Measurements from ENCODE around the gene ALX4. TPM values are rescaled to one million over a fixed set of nuclear protein-coding genes. Genes with fewer than 3 reads are reported as not detected.

ALX4 gene
- total RNA-seq, 1 experiment from 2014 or later = not detected

DNA sequence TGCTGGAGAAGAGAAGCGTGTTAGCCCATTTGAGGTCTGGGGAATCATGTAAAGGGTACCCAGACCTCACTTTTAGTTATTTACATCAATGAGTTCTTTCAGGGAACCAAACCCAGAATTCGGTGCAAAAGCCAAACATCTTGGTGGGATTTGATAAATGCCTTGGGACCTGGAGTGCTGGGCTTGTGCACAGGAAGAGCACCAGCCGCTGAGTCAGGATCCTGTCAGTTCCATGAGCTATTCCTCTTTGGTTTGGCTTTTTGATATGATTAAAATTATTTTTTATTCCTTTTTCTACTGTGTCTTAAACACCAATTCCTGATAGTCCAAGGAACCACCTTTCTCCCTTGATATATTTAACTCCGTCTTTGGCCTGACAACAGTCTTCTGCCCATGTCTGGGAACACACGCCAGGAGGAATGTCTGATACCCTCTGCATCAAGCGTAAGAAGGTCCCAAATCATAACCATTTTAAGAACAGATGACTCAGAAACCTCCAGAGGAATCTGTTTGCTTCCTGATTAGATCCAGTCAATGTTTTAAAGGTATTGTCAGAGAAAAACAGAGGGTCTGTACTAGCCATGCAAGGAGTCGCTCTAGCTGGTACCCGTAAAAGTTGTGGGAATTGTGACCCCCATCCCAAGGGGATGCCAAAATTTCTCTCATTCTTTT, 65.2 kb downstream of the ALX4 start:
- no peak for DNase-seq (ENCODE audit: low spot score)

- no peak for DNase-seq (ENCODE audit: low spot score)
Measured at GRCh38 chr11:44243595-44244343, 66.2 kb downstream of the ALX4 start.

DNA sequence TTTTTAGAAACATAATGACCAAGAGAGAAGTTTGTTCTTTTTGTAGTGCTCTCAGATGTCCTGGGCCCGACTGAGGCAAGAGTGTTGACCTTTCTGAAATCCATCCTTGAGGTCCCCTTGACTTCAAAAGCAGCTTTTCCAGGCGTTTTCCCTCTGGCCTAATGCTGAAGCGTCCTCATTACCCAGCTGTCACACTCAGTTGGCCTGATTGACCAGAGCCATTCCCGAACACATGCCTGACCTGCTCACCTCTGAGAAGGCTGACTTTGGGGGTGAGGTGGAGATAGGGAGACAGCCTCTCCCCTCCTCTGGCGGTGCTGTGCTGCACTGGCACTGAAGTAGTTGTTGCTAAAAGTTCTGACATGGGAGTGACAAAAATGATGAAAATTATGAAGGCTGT, 66.9 kb downstream of the ALX4 start:
- DNase-seq (ENCODE audit: low spot score) = no peak

DNA sequence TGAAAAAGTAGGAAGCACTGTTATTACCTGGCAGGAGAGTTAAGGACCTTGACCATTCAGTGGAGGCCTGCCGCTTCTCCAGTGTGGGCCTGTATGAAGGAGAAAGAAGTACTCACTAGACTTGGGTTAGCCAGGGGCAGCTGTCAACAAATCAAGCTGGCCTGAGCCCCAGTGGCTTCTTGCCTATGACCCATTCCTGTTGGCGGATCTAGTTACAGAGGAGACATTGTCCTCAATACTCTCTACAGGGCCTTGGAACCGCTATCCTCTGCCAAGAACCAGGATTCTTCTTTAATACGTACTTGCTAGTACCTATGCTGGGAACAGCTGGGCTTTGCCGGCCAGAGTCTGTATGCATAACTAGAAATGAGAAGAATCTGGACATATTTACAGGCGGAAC, 68.1 kb downstream of the ALX4 start:
- no peak for DNase-seq (ENCODE audit: low spot score)

GRCh38 chr11:44237156-44237555, 72.8 kb downstream of the ALX4 start:
- DNase-seq (ENCODE audit: low spot score) = no peak

DNA sequence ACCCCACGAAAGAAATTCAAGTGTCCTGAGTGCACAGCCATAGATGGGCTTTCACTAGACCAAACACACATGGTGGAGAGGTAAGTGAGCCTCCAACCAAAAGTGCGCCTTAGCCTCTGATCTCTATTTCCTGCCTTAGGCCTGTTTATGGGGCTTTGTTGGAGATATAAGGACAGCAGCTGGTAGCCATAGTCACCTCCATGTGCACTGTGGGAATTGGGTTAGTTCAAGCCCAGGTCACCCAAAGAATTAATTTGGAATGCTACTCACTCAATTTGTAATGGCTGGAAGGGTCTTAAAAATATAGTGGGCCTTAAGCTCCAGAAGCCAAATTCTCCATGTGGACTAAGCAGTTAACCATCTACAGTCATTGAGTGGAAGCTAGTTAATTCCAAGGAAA, 73.6 kb downstream of the ALX4 start:
- DNase-seq (ENCODE audit: low spot score) = no peak

DNA sequence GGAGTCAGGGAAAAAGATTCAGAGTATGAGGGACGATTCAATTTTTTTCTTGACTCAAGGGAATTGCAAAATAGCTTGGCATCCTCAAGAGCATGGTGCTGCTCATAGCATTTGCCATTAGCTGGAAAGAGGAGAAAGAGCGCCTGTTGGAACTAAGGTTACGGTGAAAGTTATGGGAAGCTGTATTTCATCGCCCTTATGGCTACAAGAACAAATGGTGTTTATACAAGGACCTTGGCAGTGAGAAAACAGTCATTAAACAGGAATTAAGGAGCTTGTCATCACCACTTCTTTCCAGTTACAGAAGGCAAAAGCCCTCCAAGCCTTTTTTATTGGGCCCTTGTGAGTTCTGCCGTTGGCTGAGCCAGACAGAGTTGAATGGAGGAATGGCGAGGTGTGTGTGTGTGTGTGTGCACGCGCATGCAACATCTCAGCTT, 74.2 kb downstream of the ALX4 start:
- DNase-seq (ENCODE audit: low spot score) = no peak

- no peak for DNase-seq (ENCODE audit: low spot score)
Measured at GRCh38 chr11:44229624-44230023, 80.3 kb downstream of the ALX4 start.

DNA sequence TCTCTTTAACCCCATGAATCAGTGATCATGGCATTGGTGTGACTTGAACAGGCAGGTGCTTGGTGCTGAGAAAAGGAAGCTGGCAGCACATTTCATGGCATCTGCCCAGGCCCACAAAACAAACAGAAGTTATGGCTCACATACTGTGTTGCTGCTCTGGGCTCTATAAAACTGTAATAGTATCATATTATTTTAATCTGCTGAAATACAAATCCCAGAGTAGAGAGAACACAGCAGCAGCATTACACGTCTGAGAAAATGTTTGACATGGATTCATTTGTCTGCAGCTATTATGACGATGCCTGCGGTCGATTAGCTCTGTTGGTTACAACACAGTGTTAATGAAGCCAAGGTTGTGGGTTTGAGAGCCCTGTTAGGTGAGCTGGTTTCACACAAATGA, 80.8 kb downstream of the ALX4 start:
- DNase-seq (ENCODE audit: low spot score) = no peak

- DNase-seq (ENCODE audit: low spot score) = no peak
Measured at GRCh38 chr11:44228379-44228778, 81.6 kb downstream of the ALX4 start.

DNA sequence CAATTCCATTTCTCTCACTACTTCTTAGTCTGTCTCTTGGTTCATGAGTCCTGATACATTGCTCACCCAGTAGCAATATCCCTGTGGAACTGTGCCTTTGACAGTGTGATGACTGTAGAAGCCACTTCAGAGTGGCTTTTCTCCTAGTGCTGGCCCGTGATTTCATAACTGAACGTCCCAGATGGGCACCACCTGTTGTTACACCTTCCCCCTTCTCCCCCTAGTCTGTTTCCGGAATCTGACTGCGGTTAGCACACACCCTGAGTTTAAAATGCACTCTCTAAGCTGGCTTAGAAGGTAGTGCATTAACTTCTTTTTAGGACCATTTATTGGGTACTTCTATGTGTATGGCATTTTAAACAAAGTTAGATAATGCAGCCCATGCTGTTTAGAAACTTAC, 83.0 kb downstream of the ALX4 start:
- no peak for DNase-seq (ENCODE audit: low spot score)

GRCh38 chr11:44226490-44226889, 83.4 kb downstream of the ALX4 start:
- DNase-seq (ENCODE audit: low spot score) = no peak

- DNase-seq (ENCODE audit: low spot score) = no peak
Measured at GRCh38 chr11:44224867-44225501, 85.0 kb downstream of the ALX4 start.

- DNase-seq (ENCODE audit: low spot score) = no peak
Measured at GRCh38 chr11:44223238-44223637, 86.7 kb downstream of the ALX4 start.

DNA sequence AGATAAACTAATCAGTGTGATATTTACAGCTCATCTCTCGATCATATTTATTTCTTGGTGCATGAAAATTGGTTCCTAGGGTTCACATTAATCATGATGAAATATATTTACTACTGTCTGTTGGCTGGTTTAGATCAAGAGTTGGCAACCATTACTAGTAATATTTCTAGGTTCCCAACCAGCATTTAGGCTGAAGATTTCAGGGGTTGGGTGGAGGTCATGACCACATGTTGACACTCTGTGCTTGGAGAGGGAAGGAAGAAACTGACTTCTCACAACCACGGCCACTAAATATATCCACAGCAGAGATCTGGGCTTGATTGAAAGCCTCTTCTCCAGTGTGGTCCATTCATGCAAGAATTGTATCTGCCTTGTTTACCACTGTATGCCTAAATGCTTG, 87.9 kb downstream of the ALX4 start:
- DNase-seq (ENCODE audit: low spot score) = no peak

DNA sequence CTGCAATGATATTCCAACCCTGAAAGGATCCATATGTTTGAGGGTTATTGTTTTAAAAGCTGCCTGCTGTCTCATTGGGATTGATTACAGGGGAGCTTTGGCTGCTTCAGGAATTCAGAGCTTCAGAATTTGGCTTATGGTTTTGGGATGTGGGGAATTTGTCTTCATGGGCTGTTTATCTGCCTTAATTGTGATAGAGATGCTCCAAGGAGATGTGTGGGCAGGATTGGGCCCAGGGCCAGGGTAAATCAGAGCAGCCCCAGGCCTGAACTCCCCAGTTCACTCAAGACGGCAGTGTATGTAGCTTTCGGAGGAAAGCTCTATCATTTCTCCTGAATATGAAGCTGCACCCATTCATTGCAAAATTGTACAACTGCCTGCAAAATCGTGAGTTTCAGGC, 88.5 kb downstream of the ALX4 start:
- no peak for DNase-seq (ENCODE audit: low spot score)

GRCh38 chr11:44219830-44220796, 89.8 kb downstream of the ALX4 start:
- DNase-seq (ENCODE audit: low spot score) = no peak

DNA sequence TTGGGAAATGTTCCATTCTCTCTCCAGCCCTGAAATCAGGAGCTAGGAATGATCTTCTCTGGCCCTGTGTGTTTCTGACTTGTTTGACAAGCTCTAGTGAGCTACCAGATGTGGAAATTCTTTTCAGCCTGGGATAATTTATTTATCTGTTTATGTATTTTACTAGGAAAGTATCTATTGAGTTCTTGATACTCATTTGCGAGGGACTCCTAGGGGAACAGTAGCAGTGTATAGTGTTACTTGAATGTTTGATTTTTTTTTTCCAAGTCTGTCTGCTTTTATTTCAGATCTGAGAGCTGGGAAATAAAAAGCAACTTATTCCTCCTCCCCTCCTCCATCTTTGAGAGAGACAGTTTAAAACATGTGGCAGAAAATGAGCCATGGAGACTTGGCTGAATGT, 92.5 kb downstream of the ALX4 start:
- no peak for DNase-seq (ENCODE audit: low spot score)

- DNase-seq (ENCODE audit: low spot score) = no peak
Measured at GRCh38 chr11:44213148-44213547, 96.8 kb downstream of the ALX4 start.

GRCh38 chr11:44212128-44212527, 97.8 kb downstream of the ALX4 start:
- no peak for DNase-seq (ENCODE audit: low spot score)
